B cell (primary cell): ENCODE data around the gene PJVK.

Experiments used
- EZH2 ChIP-seq: IDR thresholded peaks from 2 replicates; pipeline ENCODE4 v1.6.1; 2012; ENCODE audit warnings: borderline replicate concordance, low read depth, mild to moderate bottlenecking, moderate library complexity, low read length; ENCODE audit not compliant: insufficient read depth, poor library complexity, severe bottlenecking
- TF ChIP-seq, protein P1 (sequence below): fragments of 200-600 bp; IDR thresholded peaks from one replicate; pipeline ENCODE4 v1.8.0; 2022; ENCODE audit warnings: antibody characterized with exemption, mild to moderate bottlenecking

GRCh38 chr2:178413472-178414265 is 37.5 kb upstream of the PJVK start:
- TF ChIP-seq EZH2 = no peak
- TF ChIP-seq, protein P1, sequence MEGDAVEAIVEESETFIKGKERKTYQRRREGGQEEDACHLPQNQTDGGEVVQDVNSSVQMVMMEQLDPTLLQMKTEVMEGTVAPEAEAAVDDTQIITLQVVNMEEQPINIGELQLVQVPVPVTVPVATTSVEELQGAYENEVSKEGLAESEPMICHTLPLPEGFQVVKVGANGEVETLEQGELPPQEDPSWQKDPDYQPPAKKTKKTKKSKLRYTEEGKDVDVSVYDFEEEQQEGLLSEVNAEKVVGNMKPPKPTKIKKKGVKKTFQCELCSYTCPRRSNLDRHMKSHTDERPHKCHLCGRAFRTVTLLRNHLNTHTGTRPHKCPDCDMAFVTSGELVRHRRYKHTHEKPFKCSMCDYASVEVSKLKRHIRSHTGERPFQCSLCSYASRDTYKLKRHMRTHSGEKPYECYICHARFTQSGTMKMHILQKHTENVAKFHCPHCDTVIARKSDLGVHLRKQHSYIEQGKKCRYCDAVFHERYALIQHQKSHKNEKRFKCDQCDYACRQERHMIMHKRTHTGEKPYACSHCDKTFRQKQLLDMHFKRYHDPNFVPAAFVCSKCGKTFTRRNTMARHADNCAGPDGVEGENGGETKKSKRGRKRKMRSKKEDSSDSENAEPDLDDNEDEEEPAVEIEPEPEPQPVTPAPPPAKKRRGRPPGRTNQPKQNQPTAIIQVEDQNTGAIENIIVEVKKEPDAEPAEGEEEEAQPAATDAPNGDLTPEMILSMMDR = no peak
